HG03378 (cell line): ENCODE data around the gene SUPT6H.
A peak's percentile ranks its signal among the peaks of the same experiment; 100 is the strongest.

Experiments
- ATAC-seq: cut with Tn5 transposase; IDR thresholded peaks from one replicate; pipeline ENCODE4 v1.9.1; 2021; ENCODE audit warnings: mild to moderate bottlenecking, moderate library complexity; ENCODE audit not compliant: unreplicated experiment

The SUPT6H gene

GRCh38 chr17:28747801-28748750, 86.1 kb downstream of the SUPT6H start:
- ATAC-seq: no peak

GRCh38 chr17:28748852-28749515, 87.0 kb downstream of the SUPT6H start:
- no peak for ATAC-seq

- no peak for ATAC-seq
Observed at GRCh38 chr17:28749516-28750177, 87.6 kb downstream of the SUPT6H start.

GRCh38 chr17:28750178-28751047, 88.4 kb downstream of the SUPT6H start:
- ATAC-seq: peak; percentile 70

GRCh38 chr17:28751600-28752366, 89.8 kb downstream of the SUPT6H start:
- no peak for ATAC-seq
